GM18873 (cell line): ENCODE results near the gene ADGRL3.
"Not testable (repeated sequence)": the region's sequence is repeated elsewhere in the genome, so short reads cannot be mapped to it uniquely, and the experiment has no call there.

ENCODE experiments used
- ATAC-seq: cut with Tn5 transposase; IDR thresholded peaks from one replicate; pipeline ENCODE4 v1.9.1; 2021; ENCODE audit warnings: mild to moderate bottlenecking, moderate library complexity, moderate number of reproducible peaks; ENCODE audit not compliant: unreplicated experiment, low FRiP score

The ADGRL3 gene

GRCh38 chr4:61596606-61597340 lies 396.6 kb downstream of the ADGRL3 start:
- ATAC-seq, result no peak

DNA sequence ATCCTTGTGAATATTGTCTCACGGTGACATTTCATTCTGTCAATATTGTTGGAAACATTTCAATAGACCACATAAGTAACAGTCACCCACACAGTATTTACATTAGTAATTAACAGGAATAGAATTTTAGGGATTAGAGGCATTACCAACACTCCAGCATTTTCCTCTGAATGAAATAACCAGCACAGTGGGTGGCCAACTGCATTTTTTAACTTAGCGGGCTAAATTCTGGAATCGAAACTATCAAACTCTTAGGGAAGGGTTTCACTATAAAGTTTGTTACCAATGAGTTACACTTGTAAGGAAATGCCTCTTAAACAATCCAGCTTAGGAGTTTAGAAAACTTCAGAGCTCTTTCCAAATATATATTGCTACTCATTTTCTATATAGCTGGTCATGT lies 403.0 kb downstream of the ADGRL3 start:
- no peak for ATAC-seq

DNA sequence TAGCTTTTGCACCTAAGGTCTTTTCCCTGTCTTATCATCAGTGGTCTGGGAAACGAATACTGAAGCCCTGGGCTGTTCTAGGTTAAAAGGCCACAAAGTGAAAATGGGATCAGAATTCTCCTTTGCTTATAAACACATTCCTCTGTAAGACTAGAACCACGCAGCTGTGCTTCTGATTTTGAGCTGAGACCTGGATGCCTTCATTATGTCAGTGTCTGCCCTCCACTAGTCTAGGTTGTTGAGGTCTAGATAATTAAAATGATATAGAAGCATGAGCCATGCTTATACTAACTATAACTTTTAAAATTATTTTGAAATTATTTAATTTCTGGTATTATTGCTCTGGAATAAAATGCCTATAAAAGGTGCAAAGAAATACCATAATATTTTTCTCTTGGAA lies 403.9 kb downstream of the ADGRL3 start:
- no peak for ATAC-seq

- no peak for ATAC-seq
These were observed 405.9 kb downstream of the ADGRL3 start for GRCh38 chr4:61605984-61606383.

DNA sequence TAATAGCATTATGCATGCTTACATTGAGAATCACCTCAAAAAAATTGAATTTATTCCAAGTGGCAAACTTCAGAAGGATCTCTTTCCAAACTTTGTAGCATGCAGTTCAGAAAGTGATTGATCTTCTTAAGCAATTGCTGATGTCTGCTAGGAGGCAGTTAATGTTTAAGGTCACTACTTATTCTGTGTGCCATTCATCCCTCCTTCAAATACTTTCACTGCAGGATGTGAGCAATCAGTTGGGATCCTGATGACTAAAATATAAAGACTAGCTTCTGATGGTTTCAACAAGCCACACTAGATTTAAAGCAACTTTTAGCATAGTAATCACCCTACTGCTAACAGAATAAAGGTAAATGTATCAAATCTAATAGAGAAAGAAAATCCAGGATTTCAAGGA lies 414.1 kb downstream of the ADGRL3 start:
- no peak for ATAC-seq

GRCh38 chr4:61619528-61619927 lies 419.4 kb downstream of the ADGRL3 start:
- no peak for ATAC-seq

DNA sequence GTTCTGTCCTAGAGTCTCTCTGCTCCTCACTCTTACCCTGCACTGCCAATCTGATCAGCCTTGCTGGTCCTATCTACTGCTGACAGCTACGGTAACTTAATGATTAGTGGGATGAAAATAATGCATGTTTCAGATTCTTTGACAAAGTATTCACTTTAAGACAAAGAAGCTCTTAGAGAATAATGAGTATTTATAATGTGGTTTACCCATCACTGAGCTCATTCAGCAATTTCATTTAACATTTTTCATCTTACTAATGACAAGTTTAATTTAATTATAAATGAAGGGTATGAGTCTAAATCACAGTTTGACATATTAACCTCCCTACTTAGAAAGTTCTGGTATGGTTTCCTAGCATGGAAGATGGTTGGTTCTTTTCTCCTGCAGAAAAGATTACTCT lies 428.2 kb downstream of the ADGRL3 start:
- no peak for ATAC-seq

DNA sequence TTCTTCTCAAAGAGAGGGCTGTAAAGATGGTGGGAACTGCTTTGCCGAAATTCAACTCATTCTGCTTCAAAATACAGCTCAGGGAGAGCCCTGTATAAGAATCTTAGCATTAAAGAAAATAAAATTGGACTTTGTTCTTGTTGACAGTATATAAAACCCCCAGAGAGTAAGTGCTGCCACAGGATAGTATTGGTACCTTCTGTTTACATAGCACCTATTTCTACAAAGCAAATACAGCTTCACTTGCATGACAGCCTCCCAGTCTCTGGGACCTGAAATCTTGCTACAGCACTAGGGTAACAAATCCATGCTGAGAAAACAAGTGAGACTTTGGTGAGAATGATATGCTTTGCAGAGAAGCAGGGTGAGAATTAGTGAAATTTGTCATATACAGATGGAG lies 428.6 kb downstream of the ADGRL3 start:
- no peak for ATAC-seq

DNA sequence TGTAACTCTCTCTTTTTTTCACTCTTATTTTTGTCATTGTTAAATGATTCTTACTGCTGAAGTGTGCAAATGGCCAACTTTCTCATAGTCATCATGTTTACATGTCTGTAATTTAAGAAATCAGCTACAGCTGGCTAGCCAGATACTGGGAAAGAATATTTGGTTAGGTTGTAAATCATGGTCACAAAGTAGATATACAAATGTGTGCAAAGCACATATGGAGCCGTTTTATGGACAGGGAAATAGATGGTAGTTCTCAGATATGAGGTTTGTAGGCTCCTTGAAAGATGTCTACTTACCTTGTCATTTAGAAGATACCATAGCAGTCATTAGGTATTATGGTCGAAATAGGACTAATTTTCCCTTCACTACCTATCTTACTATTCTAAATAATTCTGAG lies 430.4 kb downstream of the ADGRL3 start:
- ATAC-seq, result no peak

- no peak for ATAC-seq
These were observed 438.5 kb downstream of the ADGRL3 start for GRCh38 chr4:61638591-61638990.

- not testable (repeated sequence) for ATAC-seq
These were observed 446.7 kb downstream of the ADGRL3 start for GRCh38 chr4:61646746-61647350.

GRCh38 chr4:61648264-61648663 lies 448.1 kb downstream of the ADGRL3 start:
- ATAC-seq, result no peak

DNA sequence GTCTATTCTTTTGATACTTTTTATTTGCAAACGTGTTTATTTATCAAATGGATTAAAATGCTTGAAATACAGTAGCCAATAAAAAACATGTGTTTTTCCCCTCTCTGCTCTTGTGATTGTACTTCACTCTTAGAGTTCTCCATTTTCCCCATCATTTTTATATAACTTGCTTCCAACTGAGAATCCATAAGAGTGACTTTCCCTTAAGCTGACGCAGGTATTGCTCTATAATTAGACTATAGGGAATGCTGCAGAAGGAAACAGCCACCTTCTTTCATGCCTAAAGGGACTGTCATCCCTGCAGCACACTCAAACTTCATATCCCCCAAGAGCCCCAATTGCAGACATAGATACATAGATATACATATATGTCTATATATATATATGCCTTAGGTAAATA lies 456.9 kb downstream of the ADGRL3 start:
- ATAC-seq, result no peak

DNA sequence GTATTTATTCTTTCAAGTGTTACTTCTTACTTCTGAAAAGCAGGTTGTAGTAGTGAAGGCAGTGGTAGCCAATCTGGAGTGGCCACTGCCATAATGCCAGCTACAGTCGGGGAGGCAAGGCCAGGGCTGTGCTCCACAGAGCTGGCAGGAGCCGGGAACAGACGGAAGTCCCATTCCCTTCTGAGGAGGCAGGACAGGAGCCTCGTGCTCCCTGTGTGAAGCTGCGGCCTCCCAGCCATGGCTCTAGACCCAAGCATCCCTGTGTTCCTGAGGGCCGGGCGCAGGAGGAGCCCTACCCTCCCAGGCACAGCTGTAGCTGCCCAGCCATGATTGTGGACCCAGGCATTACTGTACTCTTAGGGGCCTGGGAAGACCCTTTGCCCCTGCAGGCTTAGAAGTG lies 461.8 kb downstream of the ADGRL3 start:
- no peak for ATAC-seq

GRCh38 chr4:61662362-61662761 lies 462.2 kb downstream of the ADGRL3 start:
- ATAC-seq, result no peak

DNA sequence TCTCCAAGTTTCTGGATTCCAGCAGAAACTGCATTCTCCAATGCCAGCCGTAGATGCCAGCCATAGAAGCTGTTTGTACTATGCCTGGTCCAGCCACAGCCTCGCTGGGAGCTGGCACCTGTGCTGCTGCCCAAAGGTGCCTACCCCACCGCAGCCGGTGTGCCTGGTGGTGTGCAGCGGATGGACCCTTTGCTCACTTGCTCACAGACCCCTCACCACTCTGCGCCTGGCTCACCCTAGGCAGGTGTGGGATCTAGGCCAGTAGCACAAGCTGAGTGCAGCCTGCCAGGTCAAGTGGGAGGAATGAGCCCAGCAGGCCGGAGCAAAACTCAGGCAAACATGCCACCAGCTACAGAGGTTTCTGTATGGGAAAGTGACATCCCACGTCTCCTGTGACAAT lies 463.2 kb downstream of the ADGRL3 start:
- no peak for ATAC-seq

GRCh38 chr4:61665649-61666048 lies 465.5 kb downstream of the ADGRL3 start:
- ATAC-seq, result no peak

GRCh38 chr4:61666244-61666643 lies 466.1 kb downstream of the ADGRL3 start:
- no peak for ATAC-seq

- ATAC-seq, result no peak
These were observed 471.5 kb downstream of the ADGRL3 start for GRCh38 chr4:61671599-61671998.

GRCh38 chr4:61675464-61675863 lies 475.3 kb downstream of the ADGRL3 start:
- no peak for ATAC-seq

DNA sequence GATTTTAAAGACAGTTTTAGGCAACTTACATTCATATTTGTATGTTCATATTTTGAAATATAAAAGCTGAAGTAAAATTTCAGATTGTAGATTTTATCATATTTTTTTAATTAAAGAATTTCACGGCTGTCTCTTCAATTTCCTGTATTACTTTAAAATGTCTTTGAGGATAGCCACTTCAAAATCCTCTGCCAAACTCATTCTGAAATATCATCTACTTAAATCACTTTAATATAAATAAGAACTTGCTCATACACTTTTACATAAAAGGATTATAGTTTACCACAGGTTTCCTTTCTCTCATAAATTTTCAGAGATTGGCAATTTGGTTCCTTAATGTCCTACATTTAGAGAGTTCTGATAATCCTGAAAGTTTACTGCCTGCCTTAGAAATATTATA lies 478.2 kb downstream of the ADGRL3 start:
- no peak for ATAC-seq

DNA sequence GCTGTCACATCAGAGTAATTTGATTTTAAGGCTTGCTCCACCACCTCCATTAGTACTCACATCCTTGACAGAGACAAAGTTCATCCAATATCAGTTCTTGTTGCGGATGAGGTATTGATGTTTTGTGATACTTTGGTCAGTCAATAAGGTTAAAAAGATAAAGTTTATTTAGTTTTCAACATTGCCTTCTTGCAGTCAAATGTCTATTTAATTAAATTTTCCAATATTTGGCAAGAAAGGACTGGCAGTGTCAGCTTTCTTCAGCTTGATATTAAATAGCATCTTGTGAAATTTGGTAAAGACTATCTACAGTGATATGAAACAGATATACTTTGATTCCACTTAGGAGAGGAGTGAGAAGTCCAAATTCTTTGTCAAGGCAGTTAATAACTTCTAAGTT lies 493.4 kb downstream of the ADGRL3 start:
- no peak for ATAC-seq
